ENCODE results near the gene FOXL3.

GRCh38 chr7:259751-260405 lies 30.1 kb upstream of the FOXL3 start:
- TF ChIP-seq EZH2 (IDR thresholded peaks at IDR 0.05; ENCODE audit: borderline replicate concordance, insufficient read depth, low read depth, low read length, poor library complexity, severe bottlenecking) (no peak), CTCF (IDR thresholded peaks at IDR 0.05) (no peak)
